HG02943 (cell line): Measurements from ENCODE around the gene NSRP1.
"Not testable (repeated sequence)": the region's sequence is repeated elsewhere in the genome, so short reads cannot be mapped to it uniquely, and the experiment has no call there.

Experiments used
- ATAC-seq: cut with Tn5 transposase; IDR thresholded peaks from one replicate; pipeline ENCODE4 v1.9.1; 2021; ENCODE audit warnings: mild to moderate bottlenecking, low read depth, moderate library complexity; ENCODE audit not compliant: unreplicated experiment

NSRP1 gene, protein sequence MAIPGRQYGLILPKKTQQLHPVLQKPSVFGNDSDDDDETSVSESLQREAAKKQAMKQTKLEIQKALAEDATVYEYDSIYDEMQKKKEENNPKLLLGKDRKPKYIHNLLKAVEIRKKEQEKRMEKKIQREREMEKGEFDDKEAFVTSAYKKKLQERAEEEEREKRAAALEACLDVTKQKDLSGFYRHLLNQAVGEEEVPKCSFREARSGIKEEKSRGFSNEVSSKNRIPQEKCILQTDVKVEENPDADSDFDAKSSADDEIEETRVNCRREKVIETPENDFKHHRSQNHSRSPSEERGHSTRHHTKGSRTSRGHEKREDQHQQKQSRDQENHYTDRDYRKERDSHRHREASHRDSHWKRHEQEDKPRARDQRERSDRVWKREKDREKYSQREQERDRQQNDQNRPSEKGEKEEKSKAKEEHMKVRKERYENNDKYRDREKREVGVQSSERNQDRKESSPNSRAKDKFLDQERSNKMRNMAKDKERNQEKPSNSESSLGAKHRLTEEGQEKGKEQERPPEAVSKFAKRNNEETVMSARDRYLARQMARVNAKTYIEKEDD

DNA sequence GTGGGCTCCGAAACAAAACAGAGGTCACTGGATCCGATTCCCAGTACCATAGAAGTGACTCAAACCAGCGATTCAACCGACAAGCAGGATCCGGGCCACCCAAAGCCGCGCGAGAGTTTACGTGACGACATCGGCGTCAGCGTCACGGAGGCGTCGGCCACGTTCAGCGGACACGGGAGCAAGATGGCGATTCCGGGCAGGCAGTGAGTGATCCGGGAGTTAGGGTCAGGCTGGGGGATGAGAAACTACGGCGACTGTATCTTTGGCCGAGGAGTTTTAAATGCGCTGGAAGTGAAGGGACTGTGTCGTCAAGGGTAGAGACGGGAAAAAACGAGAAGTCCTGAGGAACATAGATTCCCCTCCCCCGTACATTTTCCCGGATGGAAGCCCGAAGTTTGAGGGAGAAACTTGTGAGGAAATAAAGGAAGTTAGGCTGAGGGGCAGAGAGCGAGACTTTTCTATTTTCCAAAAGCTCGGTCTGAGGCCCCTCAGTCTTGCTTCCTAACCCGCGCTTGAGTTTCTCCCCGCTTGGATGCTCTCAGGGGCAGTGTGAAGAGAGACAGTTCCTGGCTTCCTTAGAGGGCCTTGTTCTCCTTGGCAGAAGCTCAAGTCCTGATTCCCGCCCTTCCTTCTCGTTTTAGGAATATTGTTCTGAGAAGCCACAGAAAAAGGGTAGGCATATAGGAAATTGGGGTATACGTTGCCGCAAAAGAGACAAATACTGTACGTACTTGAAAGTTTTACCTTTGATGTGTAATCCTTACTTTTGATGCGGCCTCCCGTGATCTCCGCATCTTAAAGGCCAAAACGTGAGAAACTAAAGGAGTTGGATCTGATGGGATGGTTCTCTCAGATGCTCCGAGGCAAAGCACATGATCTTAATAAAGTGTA, at the start of gene NSRP1:
TSS of gene NSRP1 (plus strand) at position 156 of the 891 bp plus-strand sequence. CDS start at position 184, 28 bp downstream.
- ATAC-seq = no peak

DNA sequence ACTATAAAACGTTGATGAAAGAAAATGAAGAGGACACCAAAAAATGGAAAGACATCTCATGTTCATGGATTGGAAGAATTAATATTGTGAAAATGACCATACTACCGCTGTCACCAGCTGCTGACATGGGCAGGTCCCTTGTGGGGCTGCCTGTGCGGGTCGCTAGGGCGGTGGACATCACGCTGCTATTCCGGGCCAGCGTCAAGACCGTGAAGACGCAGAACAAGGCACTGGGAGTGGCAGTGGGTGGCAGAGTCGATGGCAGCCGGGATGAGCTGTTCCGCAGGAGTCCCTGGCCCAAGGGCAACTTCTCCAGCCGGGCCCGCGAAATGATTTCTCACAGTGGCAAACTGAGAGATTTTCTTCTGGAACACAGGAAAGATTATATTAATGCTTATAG, 48.2 kb upstream of the NSRP1 start:
- no peak for ATAC-seq

DNA sequence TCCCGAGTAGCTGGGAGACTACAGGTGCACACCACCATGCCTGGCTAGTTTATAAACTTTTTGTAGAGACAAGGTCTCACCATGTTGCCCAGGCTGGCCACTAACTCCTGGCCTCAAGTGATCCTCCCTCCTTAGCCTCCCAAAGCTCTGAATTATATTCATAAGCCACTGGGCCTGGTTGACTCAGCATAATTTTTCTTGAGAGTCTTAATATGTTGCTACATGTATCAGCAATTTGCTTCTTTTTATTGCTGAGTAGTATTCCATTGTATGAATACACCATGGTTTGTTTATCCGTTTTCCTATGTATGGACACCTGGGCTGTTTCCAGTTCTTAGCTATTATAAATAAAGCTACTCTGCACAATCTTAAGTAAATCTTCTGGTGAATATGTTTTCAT, 42.4 kb upstream of the NSRP1 start:
- ATAC-seq = no peak

DNA sequence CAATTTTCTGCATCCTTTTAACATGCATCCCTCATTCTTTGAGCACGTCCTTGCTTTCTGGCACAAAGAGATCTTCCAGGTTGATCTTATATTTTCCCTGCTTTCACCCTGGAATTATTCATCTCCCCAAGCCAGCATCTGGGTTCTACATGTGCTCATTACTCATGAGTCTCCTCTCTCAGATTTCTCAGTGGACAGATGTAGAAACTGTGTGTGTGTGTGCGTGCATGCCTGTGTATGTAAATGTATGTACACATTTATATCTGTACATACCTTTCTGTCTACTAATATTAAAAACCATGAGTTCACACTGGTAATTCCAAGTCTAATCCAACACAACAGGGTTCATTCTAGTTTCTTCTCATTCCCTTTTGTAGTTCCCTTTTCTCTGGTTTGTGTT, 41.9 kb upstream of the NSRP1 start:
- no peak for ATAC-seq

DNA sequence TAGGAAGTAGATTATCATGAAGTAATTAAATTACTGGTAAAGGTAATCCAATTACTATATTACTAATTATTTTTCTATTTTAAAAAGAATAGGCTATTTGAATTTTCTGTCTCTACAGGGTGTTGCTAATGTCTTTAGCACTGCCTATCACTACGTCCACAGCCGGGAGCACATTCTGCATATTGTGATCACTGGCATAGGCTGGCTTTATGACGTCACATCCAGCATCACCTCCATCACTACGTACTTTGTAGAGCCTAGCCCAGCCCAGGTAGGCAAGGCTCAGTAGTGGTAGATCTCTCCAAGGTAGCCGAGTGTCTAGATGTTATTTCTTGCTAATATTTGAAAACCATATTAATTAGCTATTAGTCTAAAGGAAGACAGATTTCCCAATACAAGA, 33.8 kb upstream of the NSRP1 start:
- ATAC-seq = no peak

DNA sequence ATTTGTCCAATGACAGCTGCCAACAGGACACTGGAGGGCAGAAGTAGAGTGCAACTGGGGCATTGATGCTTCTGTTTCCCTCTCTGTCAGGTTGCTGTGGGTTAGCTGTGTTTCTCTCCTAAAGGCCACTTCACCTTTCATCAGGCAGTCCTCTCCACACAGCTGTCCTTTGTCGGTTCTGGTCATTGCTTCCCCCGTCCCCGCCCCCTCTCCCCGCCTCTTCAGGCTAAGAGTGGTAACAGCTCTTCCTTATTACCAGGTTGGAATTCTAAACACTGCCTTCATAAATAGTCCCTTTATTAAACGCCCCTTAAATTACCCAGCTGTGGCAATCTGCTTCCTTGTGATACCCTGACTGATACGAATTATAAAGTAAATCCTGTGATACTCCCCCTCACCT, 31.8 kb upstream of the NSRP1 start:
- ATAC-seq = no peak

DNA sequence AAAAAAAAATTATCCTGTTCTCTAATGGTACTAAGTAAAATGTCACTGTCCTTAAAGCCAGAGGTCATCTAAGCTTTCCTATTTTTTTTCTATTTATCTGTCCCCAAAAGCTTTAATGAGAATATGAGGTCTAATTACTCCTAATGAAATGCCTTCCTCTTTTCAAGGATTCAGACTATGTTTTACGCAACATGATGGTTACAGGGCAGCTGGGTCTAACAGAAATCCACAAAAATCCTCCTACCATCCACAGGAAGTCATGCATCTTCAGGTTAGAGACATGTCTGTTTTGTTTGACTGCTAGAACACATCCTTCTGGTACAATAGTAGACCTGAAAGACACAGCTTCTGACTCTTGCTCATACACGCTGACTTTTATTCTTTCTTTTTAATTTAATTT, 29.7 kb upstream of the NSRP1 start:
- no peak for ATAC-seq

DNA sequence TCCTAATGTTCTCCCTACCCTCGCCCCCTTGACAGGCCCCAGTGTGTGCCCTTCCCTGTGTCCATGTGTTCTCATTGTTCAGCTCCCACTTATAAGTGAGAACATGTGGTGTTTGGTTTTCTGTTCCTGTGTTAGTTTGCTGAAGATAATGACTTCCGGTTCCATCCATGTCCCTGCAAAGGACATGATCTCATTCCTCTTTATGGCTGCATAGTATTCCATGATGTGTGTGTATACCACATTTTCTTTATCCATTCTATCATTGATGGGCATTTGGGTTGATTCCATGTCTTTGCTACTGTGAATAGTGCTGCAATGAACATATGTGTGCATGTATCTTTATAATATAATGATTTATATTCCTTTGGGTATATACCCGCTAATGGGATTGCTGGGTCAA, 29.2 kb upstream of the NSRP1 start:
- ATAC-seq = not testable (repeated sequence)

DNA sequence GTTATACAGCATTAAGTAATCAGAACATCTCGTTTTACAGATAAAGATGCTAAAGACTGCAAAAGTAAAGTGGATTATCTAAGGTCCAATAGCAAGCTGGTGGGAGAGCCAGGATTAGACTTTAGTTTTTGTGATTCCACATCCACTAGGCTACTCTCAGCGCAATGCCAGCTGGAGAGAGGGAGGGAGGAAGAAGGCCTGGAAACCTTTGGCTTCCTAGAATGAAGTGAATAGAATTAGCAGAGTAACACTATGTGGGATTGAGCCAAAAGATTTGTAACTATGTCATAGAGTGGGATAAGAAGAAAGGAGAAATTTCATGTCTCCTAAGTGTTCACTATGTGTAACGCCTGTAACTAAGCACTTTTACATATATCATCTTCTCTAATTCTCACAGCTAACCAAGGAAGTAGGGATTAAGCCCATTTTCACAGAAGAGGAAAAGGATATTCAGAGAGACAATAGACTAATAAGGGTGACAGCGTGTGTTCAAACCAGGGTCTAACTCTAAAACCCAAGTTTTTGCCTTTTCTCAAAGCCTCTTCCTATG, 25.4 kb upstream of the NSRP1 start:
- ATAC-seq = no peak

DNA sequence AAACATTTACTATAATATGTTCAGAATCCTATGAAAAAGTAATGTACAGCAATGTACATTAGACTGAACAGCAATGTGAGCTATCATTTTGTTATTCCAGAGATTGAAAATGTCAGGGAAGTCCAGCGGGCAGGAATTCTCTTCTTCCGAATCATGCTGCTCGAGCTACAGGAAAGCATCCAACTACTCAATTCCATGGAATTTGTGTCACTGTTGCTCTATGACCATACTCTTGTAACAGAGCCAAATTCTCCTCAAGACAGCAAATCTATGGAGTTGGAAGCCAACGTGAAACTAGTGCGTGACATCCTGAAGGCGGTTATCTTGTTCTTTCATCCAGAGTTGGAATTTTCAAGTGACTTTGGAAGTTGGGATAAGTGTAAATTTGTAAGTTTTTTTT, 24.8 kb upstream of the NSRP1 start:
- ATAC-seq = no peak

DNA sequence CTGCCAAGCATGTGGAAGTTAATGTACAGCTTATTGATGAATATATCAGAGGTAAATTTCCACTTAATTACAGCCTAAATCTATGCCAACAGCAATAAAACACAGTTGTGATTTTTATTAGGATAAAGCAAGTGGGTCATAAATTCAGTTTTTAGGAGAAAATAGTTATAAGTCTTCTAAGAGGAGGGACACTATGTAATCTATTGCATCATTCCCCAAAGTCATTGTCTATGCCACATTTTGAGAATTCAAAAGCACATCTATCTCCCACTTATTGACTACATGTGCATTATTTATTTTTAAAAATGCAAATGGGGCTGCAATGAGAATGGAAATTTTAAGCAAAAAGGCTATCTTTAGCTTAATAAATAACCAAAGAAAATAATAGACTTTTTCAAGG, 23.7 kb upstream of the NSRP1 start:
- no peak for ATAC-seq

DNA sequence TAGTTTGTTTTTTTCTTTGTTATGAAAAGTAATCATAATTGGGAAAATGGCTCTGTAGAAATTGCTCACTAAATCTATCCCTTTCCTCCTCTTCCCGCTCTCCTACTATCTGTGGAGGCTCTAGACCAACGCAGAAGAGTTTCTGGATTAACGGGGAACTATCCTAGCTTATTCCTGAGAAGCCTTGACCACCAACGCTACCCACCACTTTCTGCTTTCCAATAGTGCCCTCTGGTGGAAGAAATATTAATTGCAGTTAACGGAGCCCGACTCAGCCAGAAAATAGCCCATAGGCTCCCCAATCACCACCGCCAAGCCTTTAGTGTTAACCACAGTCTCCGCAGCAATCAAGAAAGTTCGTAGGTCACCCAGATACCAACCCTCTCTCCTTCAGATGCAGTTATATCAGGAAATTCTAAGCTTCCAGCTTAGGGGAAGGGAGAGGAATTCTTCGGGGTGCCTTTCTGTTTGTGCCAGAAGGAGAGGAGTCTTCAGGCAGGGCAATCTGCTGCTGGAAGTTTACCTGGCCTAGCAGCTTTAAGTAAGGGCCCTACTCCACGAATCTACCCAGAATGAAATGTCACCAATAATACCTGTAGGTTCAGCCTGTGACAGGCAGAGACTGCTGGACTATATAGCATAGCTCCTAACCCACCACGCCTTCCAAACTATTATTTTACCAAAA, 23.0 kb upstream of the NSRP1 start:
- no peak for ATAC-seq

DNA sequence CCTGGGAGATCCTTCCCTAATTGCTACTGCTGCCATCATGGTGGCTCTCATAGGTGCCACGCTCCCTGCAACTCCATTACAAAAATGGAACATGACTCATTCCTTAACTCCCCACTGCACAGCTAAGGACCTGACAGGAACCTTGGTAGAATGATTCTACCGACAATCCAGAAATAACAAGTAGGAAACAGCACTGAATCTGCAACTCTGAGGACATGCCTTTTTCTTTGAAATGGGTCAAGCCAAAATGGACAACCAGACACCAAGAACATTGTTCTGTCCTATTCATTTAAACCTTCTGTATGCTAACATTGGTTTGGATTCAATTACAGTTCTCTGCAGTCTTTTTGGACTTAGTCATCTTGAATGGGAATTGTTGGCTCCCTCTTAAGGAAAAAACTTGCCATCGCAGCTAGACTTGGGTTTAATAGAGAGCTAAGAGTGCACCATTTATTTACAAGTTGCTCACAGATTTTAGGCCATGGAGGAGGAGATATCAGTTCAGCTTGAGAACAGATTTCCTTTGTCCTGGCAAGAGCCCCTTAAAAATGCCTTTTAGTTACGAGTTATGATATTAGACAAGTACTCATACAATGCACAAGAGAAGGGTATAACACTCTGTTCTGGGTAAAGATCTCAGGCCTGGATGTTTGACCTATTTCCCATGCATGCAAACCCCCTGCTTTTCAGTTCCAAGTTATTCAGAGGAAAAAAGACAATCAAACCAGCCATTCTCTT, 20.9 kb upstream of the NSRP1 start:
- no peak for ATAC-seq

DNA sequence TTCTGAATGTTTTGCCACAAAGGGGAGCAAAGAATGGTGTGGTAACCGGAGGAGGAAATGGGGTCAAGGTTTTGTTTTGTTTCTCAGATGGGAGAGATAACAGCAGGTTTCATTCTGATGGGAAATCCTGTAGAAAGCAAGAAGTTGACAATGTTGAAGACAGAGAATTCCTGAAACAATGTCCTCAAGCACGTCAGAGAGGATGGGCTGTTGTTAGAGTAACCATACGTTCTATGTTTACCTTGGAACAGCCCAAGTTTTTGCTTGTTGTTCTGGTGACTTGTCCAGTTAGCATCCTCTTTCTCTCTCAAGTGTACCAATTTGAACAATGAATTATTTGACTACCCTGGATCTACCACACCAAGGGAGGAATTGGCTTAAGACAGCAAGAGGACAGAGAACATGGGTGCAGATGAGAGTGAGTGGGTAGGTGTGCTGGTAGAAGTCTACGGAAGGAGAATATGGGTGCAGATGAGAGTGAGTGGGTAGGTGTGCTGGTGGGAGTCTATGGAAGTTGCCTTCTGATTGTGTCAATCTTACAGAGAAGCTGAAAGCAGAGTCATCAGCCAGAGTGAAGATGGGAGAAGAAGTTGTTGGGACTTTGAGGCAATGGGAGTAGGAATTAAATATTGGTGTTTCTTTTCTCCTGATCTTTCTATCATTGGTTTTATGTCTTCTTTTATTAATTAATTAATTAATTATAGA, 14.8 kb upstream of the NSRP1 start:
- no peak for ATAC-seq

DNA sequence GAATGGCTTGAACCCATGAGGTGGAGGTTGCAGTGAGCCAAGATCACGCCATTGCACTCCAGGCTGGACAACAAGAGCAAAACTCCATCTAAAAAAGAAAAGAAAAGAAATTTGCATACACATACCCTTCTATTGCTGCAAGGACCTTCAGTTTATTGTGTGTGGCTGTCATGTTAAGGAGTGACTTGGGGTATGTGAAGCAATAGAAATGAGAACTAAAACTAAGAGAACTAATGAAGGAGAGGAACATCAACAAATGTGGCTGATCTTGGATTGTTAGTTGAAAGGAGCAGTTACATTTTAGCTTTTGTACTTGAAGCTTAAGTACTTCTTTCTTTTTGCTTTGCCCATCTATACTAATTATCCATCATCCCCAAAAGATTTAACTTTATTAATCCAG, 12.7 kb upstream of the NSRP1 start:
- no peak for ATAC-seq

DNA sequence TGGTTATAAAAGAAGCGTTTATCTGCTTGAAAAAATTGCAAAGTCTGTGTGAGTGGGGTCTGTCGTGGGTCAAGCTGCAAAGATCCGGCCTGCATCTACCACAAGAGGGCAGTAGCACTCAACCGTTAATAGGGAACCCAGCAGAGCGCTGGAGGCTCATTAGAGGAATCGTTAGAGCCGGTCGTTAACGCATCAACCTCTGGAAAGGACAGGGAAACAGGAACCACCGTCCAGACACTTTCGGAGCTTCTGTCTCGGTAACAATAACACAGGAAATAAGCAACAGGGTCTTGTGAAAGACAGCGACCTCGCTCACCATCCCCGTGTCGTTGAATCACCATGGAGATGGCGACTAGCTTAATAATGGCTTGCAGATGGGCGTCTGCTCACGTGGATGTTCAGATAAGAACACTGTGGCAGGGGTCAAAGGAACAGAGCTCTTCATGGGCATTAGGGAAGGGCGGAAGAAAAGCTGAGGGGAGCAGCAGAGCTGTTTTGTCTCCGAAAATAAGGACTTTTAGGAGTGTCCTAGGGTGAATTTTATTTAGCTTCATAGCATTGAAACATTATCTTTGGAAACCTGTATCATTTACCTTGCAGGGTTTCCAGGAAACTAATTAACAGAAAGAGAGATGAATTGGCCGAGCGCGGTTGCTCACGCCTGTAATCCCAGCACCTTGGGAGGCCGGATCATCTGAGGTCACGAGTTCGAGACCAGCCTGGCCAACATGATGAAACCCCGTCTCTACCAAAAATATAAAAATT, 11.9 kb upstream of the NSRP1 start:
- ATAC-seq = no peak

DNA sequence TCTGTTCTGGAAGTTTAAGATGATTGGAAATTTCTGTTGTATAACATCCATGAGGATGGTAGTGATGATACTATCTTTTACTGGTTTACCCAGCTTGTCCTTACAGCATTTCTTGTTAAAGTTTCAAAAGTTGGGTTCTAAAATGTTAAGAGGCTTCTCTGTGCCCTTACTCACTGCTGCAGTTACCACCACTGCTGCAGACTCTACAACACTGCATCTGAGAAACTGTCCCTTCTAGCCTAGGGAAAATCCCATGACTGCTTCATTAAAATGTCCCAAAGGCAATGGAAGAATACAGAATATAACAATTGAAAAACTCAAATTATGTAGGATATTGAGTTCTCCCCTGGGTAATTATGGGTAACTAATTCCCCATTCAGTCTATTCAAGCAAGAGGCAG, 3.8 kb upstream of the NSRP1 start:
- ATAC-seq = no peak

DNA sequence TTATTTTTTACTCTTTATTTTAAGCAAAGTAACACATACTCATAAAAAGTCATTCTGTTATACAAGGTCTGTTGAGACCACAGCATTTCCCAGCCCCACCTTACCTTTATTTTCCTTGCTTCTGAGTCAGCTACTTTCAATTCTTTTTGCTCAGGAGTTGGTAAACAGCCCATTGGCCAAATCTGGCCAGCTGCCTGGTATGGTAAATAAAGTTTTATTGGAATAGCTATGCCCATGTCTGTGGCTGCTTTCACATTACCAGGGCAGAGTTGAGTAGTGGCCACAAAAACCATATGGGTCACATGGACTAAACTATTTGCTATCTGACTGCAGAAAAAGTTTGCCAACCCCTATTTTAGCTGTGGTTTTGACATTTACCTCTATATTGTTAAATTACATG, 3.4 kb upstream of the NSRP1 start:
- ATAC-seq = no peak

DNA sequence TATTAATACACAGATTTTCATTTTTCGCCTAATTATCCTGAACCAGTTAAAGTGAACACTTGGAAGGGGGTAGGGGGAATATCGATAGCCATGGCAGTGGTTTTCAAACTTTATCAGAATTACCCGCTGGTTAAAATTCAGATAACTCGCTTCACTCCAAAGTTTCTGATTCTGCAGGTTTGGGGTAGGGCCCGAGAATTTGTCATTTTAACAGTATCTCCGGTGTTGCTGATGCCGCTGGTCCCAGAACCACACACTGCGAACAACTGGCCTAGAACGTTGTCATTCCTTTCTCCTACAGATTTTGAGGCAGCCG, 313 bp upstream of the NSRP1 start:
- ATAC-seq = no peak
